ENCODE results near the gene HOXB5.

The HOXB5 gene

DNA sequence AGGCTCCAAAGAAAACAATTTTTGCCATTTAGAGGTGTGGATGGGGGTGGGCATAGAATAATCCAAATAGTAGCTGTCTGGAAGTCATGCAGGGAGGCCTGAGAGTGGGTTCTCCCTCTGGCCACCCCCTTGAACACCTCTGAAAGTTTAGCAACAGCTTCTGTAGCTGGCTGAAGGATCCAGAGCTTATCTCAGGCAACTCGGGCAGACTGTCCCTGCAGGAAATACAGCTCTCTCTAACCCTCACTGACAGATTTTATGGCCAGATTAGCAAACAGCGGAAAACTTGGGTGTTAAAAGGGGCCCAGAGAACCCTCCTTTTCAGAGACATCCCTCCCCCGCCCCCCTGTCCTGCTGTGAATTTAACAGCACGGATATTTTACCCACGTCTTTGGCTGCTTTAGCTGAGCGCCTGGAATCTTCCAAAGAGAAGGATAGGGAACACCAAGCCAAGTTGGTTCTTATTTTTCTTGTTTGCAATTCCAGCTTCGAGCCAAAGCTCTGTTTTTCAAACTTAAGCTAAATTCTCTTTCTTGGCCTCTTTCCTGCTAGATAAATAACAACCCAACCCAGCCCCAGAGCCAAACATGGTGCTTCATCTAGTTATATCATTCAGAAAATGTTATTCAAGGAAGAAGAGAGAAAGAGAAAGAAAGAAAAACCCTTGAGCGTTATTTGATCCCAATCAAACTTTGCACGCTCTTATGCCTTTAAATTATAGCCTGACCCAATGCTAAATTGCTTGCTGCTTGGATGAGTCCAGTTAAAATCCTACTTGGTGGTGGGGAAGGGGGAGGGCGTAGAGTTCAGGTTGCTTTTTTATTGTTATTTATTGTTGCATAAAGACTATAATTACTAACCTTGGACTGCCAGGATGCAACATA is 46.4 kb downstream of the HOXB5 start (continued):
- TF ChIP-seq TSHZ1 (tag by site-specific recombination; IDR thresholded peaks at IDR 0.05; ENCODE audit: borderline replicate concordance), result peak; percentile 67; the same call in 1 of the 2 replicates
- no peak for TF ChIP-seq ZNF624 (tag by site-specific recombination; IDR thresholded peaks at IDR 0.05)
- TF ChIP-seq ZNF548 (tag by site-specific recombination; IDR thresholded peaks at IDR 0.05), result no peak
- TF ChIP-seq FEZF1 (tag by site-specific recombination; IDR thresholded peaks at IDR 0.05), result peak; percentile 97
- TF ChIP-seq GLI2 (tag by site-specific recombination; IDR thresholded peaks at IDR 0.05; ENCODE audit: borderline replicate concordance, low read depth), result peak; percentile 68; the same call in 1 of the 2 replicates
- TF ChIP-seq SALL2 (tag by site-specific recombination; IDR thresholded peaks at IDR 0.05; ENCODE audit: borderline replicate concordance), result no peak
- peak; percentile 85 for TF ChIP-seq OVOL3 (tag by site-specific recombination; IDR thresholded peaks at IDR 0.05)
- TF ChIP-seq GFI1B (tag by site-specific recombination; IDR thresholded peaks at IDR 0.05), result peak; percentile 79
- peak; percentile 88 for TF ChIP-seq ZNF24 (tag by site-specific recombination; IDR thresholded peaks at IDR 0.05)
- TF ChIP-seq, protein P1, sequence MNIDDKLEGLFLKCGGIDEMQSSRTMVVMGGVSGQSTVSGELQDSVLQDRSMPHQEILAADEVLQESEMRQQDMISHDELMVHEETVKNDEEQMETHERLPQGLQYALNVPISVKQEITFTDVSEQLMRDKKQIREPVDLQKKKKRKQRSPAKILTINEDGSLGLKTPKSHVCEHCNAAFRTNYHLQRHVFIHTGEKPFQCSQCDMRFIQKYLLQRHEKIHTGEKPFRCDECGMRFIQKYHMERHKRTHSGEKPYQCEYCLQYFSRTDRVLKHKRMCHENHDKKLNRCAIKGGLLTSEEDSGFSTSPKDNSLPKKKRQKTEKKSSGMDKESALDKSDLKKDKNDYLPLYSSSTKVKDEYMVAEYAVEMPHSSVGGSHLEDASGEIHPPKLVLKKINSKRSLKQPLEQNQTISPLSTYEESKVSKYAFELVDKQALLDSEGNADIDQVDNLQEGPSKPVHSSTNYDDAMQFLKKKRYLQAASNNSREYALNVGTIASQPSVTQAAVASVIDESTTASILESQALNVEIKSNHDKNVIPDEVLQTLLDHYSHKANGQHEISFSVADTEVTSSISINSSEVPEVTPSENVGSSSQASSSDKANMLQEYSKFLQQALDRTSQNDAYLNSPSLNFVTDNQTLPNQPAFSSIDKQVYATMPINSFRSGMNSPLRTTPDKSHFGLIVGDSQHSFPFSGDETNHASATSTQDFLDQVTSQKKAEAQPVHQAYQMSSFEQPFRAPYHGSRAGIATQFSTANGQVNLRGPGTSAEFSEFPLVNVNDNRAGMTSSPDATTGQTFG (tag by site-specific recombination; IDR thresholded peaks at IDR 0.05; ENCODE audit: borderline replicate concordance), result no peak
- peak; percentile 21; the same call in 1 of the 2 replicates for TF ChIP-seq KLF8 (tag by site-specific recombination; IDR thresholded peaks at IDR 0.05)
- TF ChIP-seq PBX3 (CRISPR knock-in tag; IDR thresholded peaks at IDR 0.05), result no peak
- peak; percentile 75; the same call in 1 of the 2 replicates for TF ChIP-seq BCL11B (tag by site-specific recombination; IDR thresholded peaks at IDR 0.05; ENCODE audit: low read depth)
- TF ChIP-seq, protein P2, sequence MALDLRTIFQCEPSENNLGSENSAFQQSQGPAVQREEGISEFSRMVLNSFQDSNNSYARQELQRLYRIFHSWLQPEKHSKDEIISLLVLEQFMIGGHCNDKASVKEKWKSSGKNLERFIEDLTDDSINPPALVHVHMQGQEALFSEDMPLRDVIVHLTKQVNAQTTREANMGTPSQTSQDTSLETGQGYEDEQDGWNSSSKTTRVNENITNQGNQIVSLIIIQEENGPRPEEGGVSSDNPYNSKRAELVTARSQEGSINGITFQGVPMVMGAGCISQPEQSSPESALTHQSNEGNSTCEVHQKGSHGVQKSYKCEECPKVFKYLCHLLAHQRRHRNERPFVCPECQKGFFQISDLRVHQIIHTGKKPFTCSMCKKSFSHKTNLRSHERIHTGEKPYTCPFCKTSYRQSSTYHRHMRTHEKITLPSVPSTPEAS (tag by site-specific recombination; IDR thresholded peaks at IDR 0.05), result no peak
- no peak for TF ChIP-seq ZFP41 (tag by site-specific recombination; IDR thresholded peaks at IDR 0.05; ENCODE audit: borderline replicate concordance)
- peak; percentile 84 for TF ChIP-seq ZBTB44 (tag by site-specific recombination; IDR thresholded peaks at IDR 0.05)
- TF ChIP-seq ZBTB11 (tag by site-specific recombination; conservative IDR thresholded peaks at IDR 0.05; ENCODE audit: low read depth), result peak; percentile 27; the same call in 1 of the 2 replicates
- TF ChIP-seq, protein P3, sequence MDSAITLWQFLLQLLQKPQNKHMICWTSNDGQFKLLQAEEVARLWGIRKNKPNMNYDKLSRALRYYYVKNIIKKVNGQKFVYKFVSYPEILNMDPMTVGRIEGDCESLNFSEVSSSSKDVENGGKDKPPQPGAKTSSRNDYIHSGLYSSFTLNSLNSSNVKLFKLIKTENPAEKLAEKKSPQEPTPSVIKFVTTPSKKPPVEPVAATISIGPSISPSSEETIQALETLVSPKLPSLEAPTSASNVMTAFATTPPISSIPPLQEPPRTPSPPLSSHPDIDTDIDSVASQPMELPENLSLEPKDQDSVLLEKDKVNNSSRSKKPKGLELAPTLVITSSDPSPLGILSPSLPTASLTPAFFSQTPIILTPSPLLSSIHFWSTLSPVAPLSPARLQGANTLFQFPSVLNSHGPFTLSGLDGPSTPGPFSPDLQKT (IDR thresholded peaks at IDR 0.05; ENCODE audit: borderline replicate concordance, low read depth, low read length), result no peak
- TF ChIP-seq KLF1 (tag by site-specific recombination; IDR thresholded peaks at IDR 0.05), result peak; percentile 62
- TF ChIP-seq, protein P4, sequence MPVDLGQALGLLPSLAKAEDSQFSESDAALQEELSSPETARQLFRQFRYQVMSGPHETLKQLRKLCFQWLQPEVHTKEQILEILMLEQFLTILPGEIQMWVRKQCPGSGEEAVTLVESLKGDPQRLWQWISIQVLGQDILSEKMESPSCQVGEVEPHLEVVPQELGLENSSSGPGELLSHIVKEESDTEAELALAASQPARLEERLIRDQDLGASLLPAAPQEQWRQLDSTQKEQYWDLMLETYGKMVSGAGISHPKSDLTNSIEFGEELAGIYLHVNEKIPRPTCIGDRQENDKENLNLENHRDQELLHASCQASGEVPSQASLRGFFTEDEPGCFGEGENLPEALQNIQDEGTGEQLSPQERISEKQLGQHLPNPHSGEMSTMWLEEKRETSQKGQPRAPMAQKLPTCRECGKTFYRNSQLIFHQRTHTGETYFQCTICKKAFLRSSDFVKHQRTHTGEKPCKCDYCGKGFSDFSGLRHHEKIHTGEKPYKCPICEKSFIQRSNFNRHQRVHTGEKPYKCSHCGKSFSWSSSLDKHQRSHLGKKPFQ (tag by site-specific recombination; IDR thresholded peaks at IDR 0.05), result peak; percentile 55
